22Rv1 (cell line): ENCODE data around the gene DRP2.
A peak's percentile ranks its signal among the peaks of the same experiment; 100 is the strongest.
"Not testable (repeated sequence)": the region's sequence is repeated elsewhere in the genome, so short reads cannot be mapped to it uniquely, and the experiment has no call there.

ENCODE experiments used
- H3K27ac ChIP-seq: fragments of 450-650 bp; 2 replicates; pipeline ENCODE4 v1.5.1; 2017
- ZFX ChIP-seq: fragments of 450-650 bp; IDR thresholded peaks from 2 replicates; pipeline ENCODE4 v1.6.1; 2017; ENCODE audit warnings: antibody characterized with exemption, borderline replicate concordance
- TF ChIP-seq, protein P1 (sequence below): fragments of 450-650 bp; IDR thresholded peaks from 2 replicates; pipeline ENCODE4 v1.5.1; 2017; ENCODE audit warnings: mild to moderate bottlenecking

Gene DRP2

GRCh38 chrX:101274198-101274597, 54.6 kb downstream of the DRP2 start:
- H3K27ac ChIP-seq: no peak overlapping the region
- no peak for TF ChIP-seq ZFX
- TF ChIP-seq, protein P1, sequence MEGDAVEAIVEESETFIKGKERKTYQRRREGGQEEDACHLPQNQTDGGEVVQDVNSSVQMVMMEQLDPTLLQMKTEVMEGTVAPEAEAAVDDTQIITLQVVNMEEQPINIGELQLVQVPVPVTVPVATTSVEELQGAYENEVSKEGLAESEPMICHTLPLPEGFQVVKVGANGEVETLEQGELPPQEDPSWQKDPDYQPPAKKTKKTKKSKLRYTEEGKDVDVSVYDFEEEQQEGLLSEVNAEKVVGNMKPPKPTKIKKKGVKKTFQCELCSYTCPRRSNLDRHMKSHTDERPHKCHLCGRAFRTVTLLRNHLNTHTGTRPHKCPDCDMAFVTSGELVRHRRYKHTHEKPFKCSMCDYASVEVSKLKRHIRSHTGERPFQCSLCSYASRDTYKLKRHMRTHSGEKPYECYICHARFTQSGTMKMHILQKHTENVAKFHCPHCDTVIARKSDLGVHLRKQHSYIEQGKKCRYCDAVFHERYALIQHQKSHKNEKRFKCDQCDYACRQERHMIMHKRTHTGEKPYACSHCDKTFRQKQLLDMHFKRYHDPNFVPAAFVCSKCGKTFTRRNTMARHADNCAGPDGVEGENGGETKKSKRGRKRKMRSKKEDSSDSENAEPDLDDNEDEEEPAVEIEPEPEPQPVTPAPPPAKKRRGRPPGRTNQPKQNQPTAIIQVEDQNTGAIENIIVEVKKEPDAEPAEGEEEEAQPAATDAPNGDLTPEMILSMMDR: no peak

- TF ChIP-seq ZFX: no peak
- TF ChIP-seq, protein P1: no peak
- H3K27ac ChIP-seq: no peak overlapping the region
Observed at GRCh38 chrX:101276238-101276637, 56.7 kb downstream of the DRP2 start.

DNA sequence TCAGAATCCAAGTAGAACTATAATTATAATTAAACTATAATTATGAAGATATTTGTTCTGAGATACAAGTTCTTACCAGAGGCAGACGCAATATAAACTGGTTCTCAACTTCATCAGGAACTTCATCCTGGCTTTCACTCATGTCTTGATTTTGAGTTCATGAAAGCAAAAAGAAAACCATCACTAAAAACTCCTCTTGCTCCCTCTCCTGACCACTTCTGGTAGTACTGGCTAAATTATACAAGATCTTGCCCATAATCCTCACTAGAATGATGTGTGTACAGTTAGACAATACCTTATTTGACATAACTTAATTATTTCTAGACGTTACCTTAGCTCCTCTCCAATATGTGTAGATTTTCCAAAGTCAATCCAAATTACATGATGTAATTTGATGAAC, 67.8 kb downstream of the DRP2 start:
- TF ChIP-seq, protein P1: peak; percentile 57
- no peak for TF ChIP-seq ZFX

DNA sequence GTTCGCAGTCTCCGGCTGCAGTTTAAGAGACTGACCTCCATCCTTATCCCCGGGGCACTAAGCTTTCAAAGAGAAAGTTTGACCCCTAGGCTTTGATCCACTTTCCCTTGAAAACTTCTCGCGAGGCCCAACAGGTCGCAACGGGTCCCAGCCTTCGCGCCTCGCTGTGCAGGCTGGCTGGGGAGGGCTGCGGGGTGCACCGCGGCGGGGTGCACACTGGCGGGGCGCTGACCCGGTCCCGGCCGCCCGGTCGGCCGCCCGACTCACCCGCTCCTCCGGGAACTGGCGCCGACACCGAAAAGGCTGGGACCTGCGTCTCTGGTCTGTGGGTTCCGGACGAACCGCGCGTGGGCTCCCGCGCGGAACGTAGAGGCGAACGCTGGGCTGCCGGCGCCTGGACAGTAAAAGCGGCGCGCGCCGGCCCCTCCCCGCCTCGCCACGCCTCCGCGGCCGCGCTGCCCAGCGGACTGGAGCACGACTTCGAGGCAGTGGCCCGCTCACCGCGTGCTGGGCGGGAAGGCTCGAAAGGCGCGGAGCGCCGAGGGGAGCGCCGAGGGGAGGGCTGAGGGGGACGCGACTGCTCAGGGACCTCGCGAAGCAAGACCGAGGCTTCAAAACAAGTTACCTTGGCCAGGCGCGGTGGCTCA, 71.5 kb downstream of the DRP2 start, which contains the start of gene TAF7L:
Gene TAF7L (minus strand): TSS at position 378 of the 647 bp plus-strand sequence. CDS start 3,791 bp downstream, outside the sequence.
- no peak within 1 kb of the TSS for H3K27ac ChIP-seq
- TF ChIP-seq ZFX: no peak
- TF ChIP-seq, protein P1: no peak

More for the DNA sequence above, 67.8 kb downstream of the DRP2 start:
- H3K27ac ChIP-seq: no peak overlapping the region

- H3K27ac ChIP-seq: not testable (repeated sequence)
Observed at GRCh38 chrX:101295603-101296002, 76.0 kb downstream of the DRP2 start.

DNA sequence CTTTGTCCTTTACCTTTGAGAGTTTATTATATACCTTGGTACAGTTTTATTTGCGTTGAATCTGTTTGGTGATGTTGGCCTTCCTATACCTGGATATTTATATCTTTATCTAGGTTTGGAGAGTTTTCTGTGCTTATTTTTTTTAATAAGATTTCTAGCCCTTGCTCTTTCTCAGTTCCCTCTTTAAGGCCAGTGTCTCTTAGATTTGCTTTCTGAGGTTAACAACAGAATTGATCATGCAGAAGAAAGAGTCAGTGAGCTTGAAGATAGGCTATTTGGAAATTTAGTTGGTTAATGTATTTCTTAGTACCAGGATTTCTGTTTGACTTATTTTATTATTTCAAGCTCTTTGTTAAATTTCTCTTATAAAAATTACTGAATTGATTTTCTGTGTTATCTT, 84.2 kb downstream of the DRP2 start:
- no peak for TF ChIP-seq ZFX
- TF ChIP-seq, protein P1: no peak
- H3K27ac ChIP-seq: no peak overlapping the region
